PFSK-1 (cell line): ENCODE results near the gene MVK.

Experiments used
- FOXP2 ChIP-seq: optimal IDR thresholded peaks from 2 replicates; pipeline ENCODE3; 2011; ENCODE audit warnings: borderline replicate concordance, control low read depth, inconsistent platforms; ENCODE audit not compliant: insufficient read depth; ENCODE audit errors: extremely low read length, extremely low read depth
- POLR2AphosphoS5 ChIP-seq: IDR thresholded peaks from 2 replicates; pipeline ENCODE4 v1.6.1; 2012; ENCODE audit warnings: low read depth, mild to moderate bottlenecking, control low read depth, low read length, moderate library complexity
- REST ChIP-seq, 2 experiments: IDR thresholded peaks; 2 replicates each; pipeline versions ENCODE4 v1.6.1 to v1.8.0; 2011 to 2012; ENCODE audit warnings: low read depth in 2 of 2, low read length in 2 of 2, control low read depth in 1 of 2, inconsistent platforms in 1 of 2, mild to moderate bottlenecking in 1 of 2, moderate library complexity in 1 of 2; ENCODE audit not compliant: insufficient read depth in 1 of 2
- SIN3A ChIP-seq: IDR thresholded peaks from 2 replicates; pipeline ENCODE4 v1.6.1; 2012; ENCODE audit warnings: mild to moderate bottlenecking, low read length, moderate library complexity, borderline replicate concordance; ENCODE audit not compliant: insufficient read depth
- TAF1 ChIP-seq: IDR thresholded peaks from 2 replicates; pipeline ENCODE4 v1.6.1; 2012; ENCODE audit warnings: low read length, control low read depth, borderline replicate concordance; ENCODE audit not compliant: insufficient read depth

The MVK gene

GRCh38 chr12:109577311-109577710 lies 3.7 kb downstream of the MVK start:
- TF ChIP-seq REST (IDR thresholded peaks at IDR 0.05; ENCODE audit: insufficient read depth in 1 of 2, low read depth in 2 of 2, low read length in 2 of 2) (no peak), FOXP2 (no peak), SIN3A (no peak), TAF1 (no peak), POLR2AphosphoS5 (no peak)

GRCh38 chr12:109578330-109578927 lies 4.8 kb downstream of the MVK start:
- TF ChIP-seq SIN3A (no peak), REST (IDR thresholded peaks at IDR 0.05; ENCODE audit: insufficient read depth in 1 of 2, low read depth in 2 of 2, low read length in 2 of 2) (no peak), TAF1 (no peak), POLR2AphosphoS5 (no peak), FOXP2 (no peak)

- TF ChIP-seq FOXP2 (no peak), POLR2AphosphoS5 (no peak), TAF1 (no peak), SIN3A (no peak), REST (IDR thresholded peaks at IDR 0.05; ENCODE audit: insufficient read depth in 1 of 2, low read depth in 2 of 2, low read length in 2 of 2) (no peak)
These were observed 6.0 kb downstream of the MVK start for GRCh38 chr12:109579639-109580038.

- TF ChIP-seq POLR2AphosphoS5 (no peak), REST (IDR thresholded peaks at IDR 0.05; ENCODE audit: insufficient read depth in 1 of 2, low read depth in 2 of 2, low read length in 2 of 2) (no peak), SIN3A (no peak), TAF1 (no peak), FOXP2 (no peak)
These were observed 6.7 kb downstream of the MVK start for GRCh38 chr12:109580272-109580671.
